Stimulated activated CD8-positive, alpha-beta memory T cell treated with anti-CD3 and anti-CD28 coated beads, Interleukin-7, amount 100 ng/mL, for 4 hours (primary cell): ENCODE data around the gene COASY.

Experiments
- DNase-seq, 2 donors: peaks; one replicate each; pipeline ENCODE4 v3.0.0-alpha.2; 2020; ENCODE audit warnings: low read depth in 2 of 2

The COASY gene

GRCh38 chr17:42561897-42562387, at the start of gene COASY:
TSS of gene COASY (plus strand) at chr17:42562148. CDS start at chr17:42562623, 475 bp downstream.
- DNase-seq: peak; percentile 85 to 87

DNA sequence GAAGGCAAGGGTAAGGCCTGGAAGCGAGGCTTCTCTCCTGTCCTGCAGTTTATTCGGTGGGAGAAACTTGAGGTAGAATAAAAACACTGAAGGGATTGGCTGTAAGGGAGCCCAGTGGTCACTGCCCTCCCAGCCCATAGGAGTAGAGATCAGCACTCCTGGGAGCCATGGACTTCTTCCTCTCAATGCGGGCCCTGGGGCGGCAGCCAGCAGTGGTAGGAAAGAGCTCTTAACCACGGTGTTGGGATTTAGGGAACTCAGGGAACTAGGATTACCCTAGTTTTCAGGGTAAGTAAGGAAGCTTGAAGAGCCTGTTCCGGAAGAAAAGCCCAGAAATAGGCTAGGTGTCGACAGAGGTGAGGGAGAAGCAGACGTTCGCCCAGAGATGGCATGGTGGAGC, 49.7 kb upstream of the COASY start:
- no peak for DNase-seq

DNA sequence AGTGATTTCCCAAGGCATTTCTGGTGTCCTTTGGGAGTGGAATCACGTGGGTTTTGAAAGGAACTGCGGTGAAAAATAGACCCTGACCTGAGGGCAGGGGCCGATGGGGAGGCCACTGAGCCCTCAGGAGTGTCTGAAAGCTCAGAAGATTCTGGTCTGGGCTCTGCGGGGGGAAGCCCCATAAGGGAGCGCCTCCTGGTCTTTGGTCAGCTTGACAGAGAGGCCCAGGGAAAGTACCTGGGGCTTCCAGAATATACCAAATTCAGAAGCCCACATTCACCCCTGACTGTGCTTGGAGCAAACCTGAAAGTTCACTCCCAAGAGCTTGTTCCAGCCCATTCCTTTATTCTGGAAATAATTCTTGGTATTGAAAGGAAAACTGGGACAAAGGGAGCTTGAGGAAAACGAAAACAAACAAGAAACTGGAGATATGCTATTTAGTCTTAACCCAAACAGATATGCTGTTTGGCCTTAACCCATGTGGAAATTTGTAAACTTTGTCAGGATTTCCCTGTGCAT, 49.2 kb upstream of the COASY start:
- DNase-seq: no peak

DNA sequence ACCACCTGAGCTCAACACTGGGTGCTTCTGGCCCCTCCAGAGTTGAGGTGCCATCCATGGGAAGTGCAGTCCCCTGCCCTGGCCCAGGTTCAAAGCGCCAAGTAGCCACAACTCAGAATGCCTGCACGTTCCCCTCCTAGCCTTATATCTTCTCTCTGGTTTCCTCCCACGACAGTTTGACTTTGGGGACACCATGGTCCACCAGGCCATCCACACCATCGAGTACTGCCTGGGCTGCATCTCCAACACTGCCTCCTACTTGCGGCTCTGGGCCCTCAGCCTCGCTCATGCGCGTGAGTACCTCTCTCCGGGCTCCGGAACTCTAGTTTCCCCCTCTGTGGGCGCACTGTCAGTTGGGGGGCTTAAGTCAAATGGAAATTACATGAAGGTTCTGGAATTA, 48.3 kb upstream of the COASY start:
- no peak for DNase-seq

DNA sequence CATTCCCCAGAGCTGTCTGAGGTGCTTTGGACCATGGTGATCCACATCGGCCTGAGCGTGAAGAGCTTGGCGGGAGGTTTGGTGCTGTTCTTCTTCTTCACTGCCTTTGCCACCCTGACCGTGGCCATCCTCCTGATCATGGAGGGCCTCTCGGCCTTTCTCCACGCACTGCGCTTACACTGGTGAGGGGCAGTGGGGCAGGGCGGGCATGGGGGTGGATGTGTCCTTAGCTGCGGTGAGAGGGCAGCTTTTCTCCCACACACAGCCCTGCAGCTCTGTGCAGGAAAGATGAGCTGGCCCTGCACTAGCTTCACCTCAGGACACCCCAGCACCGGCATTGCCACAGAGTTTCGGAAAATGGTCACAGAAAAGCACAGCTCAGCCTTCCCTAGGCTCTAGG, 47.7 kb upstream of the COASY start:
- DNase-seq: no peak

DNA sequence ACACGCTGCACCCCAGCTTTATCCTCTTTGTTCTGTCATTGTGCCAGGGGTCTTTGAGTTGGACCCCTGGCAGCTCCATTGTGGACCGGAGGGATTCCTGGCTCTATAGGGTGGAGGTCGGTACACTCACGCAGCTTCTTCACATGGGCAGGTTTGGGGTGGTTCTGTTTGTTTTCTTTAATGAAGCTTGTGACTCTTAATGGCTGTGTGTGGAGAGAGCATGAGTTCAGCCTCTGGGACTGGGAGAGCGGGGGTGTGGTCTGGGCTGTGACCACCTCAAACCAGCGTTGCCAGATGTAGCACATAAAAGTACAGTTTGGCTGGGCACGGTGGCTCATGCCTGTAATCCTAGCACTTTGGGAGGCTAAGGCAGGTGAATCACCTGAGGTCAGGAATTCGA, 47.1 kb upstream of the COASY start:
- DNase-seq: no peak

- DNase-seq: peak; percentile 62 to 68
Observed at GRCh38 chr17:42517516-42517915, 44.4 kb upstream of the COASY start.

DNA sequence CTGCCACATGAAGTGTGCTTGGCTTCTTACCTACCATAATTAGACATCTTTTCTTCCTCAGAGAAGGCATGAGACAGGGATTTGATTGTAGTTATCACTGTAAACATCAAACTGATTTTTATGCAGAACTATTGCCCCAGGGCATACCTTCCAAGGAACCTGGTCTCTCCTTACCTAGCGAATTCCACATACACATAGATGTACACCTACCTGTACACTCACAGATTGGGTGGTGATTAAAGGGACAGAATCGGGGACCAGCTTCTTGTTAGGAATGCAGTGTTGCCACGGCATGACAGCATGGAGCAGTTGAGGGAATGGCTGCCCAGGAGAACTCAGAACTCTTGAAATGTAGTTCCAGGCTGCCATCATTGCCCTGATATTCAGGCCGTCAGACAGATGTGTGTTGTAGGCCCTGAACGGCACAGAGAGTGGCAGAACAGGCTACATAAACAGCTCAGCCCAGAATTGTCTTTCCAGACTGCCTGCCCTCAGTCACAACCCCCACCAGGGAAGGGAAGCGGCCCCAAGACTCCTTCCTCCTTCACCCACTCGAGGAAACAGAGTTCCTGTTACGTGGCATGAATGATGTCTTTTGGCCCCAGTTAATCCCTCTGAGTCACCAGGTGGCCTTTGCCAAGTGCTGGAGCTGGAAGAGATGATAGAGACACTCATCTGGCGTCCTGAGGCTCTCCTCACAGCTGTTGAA, 43.7 kb upstream of the COASY start:
- no peak for DNase-seq

DNA sequence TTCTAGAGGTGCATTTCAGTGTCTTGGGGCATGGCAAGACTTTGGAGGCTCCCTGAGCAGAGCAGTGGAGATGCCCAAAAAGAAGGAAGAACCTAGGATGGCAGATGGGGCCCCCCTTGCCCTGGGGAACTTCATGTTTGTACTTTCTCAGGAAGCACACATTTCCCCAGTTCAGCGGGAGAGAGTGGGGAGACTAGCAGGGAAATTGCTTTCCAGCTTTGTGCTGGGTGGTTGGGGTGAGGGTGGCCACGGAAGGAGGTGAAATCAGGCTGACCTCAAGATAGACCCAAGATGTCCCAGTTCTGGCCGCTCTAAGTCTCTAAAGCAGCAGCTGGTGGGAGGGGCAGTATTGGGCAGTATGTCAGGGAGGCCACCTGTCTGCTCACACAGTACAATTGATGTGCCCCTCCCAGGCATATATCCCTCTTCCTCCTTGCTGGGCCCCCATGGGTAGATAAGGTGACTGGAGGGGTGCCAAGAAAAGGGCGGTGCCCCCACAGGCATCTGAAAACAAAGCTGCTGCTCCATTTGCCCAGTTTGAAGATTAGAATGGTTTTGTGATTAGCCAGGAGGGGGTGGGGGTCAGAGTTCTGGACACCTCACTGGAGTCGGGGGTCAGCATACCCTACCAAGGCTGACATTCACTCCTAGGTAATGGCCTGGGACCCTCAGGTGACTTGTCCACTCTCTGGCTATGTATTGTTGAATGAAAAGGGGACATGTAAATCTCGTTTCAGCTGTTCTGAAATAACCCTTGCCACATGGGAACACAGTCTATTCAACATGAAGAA, 43.0 kb upstream of the COASY start:
- no peak for DNase-seq

GRCh38 chr17:42519546-42520491, 42.1 kb upstream of the COASY start:
- DNase-seq: no peak

DNA sequence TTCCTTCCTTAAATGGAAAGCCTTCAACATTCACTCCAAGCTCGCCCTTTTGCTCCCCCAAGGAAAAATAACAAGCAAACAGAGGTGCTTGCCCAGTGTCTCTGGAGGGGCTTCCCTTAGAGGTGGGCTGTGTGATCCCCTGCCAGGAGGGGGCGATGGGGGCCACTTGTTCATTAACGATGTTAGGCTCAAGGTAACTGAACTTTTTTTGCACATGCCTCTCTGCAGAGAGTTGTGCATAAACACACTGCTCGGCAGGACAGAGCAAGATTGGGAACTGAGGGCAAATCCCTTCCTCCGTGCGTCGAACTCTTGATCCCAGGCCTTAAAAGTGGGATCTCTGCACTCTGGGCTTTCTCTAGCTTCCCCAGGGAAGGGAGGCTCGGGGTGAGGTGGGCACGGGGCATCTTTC, 41.4 kb upstream of the COASY start:
- DNase-seq: no peak

GRCh38 chr17:42521036-42521435, 40.9 kb upstream of the COASY start:
- DNase-seq: no peak

DNA sequence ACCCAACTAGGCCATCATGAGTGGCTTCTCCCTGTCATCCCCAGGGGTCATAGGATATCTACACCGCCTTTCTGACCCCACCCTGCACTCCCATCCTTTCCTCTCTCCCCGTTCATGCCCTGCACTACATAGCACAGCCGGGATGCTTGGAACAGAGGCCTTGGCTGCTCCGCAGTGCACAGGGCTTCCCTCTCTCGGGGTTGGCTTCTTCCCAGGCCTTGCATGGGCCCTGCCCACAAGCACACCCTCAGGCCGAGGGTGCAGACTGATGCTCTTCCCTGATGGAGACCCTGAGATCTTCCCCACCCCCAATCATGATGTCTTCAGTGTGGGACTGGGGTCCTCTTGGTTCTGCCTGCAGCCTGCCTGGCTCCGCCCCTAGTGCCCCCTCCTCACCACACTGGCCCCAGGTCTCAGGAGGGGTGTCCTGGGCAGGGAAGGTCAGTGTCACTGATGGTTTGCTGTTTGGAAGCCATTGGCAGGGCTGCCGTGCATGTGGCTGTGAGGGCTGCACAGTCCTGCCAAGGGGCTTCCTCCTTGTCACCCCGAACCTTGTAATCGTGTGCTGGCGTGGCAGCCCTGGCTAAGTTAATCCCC, 40.2 kb upstream of the COASY start:
- DNase-seq: no peak

GRCh38 chr17:42522263-42522790, 39.6 kb upstream of the COASY start:
- DNase-seq: no peak

GRCh38 chr17:42522798-42523278, 39.1 kb upstream of the COASY start:
- no peak for DNase-seq

DNA sequence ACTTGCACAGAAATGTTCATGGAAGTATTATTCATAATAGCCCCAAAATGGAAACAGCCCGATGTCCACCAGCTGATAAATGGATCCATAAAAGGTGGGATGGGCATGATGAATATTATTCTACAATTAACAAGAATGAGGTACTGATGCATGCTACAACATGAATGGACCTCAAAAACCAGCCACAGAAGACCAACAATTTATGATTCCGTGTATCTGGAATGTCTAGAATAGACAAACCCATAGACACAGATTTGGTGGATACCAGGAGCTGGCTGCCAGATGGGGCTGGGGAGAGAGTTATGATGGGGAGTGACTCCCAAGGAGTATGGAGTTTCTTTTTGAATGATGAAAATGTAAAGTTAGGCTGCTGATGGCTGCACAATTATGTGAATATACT, 36.7 kb upstream of the COASY start:
- DNase-seq: no peak

DNA sequence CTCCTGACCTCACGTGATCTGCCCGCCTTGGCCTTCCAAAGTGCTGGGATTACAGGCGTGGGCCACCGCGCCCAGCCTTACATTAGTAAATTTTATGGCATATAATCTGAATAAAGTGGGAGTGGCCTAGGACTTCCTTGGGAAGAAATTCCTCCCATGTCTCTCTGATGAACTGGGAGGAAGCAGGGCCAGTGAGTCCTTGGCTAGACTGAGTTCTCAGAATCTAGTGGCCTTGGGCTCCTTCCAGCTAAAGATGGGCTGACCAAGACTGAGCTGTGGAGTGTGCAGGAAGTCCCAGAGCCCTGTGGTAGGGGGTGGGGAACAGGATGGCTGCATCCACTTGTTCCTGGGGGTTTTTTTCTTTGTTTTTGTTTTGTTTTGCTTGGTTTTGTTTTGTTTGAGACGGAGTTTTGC, 35.9 kb upstream of the COASY start:
- DNase-seq: no peak

GRCh38 chr17:42527932-42528331, 34.0 kb upstream of the COASY start:
- DNase-seq: no peak

- DNase-seq: no peak
Observed at GRCh38 chr17:42529061-42529460, 32.9 kb upstream of the COASY start.

DNA sequence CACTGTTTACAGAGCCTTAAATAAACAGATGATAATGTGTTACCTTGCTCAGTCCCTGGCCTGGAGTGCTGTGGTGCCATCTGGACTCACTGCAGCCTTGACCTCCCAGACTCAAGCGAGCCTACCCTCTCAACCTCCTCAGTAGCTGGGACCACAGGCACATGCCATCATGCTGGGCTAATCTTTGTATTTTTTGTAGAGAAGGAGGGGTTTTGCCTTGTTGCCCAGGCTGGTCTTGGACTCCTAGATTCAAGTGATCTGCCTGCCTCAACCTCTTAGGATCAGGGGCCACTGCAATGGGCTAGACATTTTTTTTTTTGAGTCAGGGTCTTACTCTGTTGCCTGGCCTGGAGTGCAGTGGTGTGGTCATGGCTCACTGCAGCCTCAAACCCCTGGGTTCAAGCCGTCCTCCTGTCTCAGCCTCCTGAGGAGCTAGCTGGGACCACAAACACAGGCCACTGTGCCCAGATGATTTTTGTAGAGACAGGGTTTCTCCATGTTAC, 30.9 kb upstream of the COASY start:
- DNase-seq: no peak
